Left renal pelvis (tissue), 4 donors: ENCODE measurements around the gene SLC2A9. TPM values are rescaled to one million over a fixed set of nuclear protein-coding genes. Genes with fewer than 3 reads are reported as not detected.

ENCODE experiments used
- DNase-seq, 4 donors: peaks; one replicate each; pipeline ENCODE4 v3.0.0-alpha.2; 2013; ENCODE audit warnings: low read depth in 4 of 4, low spot score in 3 of 4
- polyA plus RNA-seq, 4 donors: library from polyadenylated mRNA; unstranded; fragments of 120-200 nt; gene quantifications; one replicate each; pipeline ENCODE4 v1.2.1, GENCODE V29; 2013; ENCODE audit not compliant: insufficient read length in 4 of 4

The SLC2A9 gene
- polyA plus RNA-seq, 4 donors, result 4.8 to 11.1 (median 10.1) TPM

GRCh38 chr4:10046471-10046870 is 25.2 kb upstream of the SLC2A9 start:
- no peak for DNase-seq

GRCh38 chr4:10045481-10045880 is 24.2 kb upstream of the SLC2A9 start:
- DNase-seq, result no peak

- no peak for DNase-seq
Measured at GRCh38 chr4:10041036-10041435, 19.7 kb upstream of the SLC2A9 start.

GRCh38 chr4:10040049-10040892 is 19.0 kb upstream of the SLC2A9 start:
- no peak for DNase-seq

- no peak for DNase-seq
Measured at GRCh38 chr4:10036807-10037342, 15.6 kb upstream of the SLC2A9 start.

GRCh38 chr4:10035130-10035529 is 13.8 kb upstream of the SLC2A9 start:
- DNase-seq, result no peak

- no peak for DNase-seq
Measured at GRCh38 chr4:10034612-10035104, 13.4 kb upstream of the SLC2A9 start.

- DNase-seq, result no peak
Measured at GRCh38 chr4:10034136-10034535, 12.8 kb upstream of the SLC2A9 start.

- DNase-seq, result no peak
Measured at GRCh38 chr4:10033191-10033881, 12.0 kb upstream of the SLC2A9 start.

- no peak for DNase-seq
Measured at GRCh38 chr4:10032625-10033024, 11.3 kb upstream of the SLC2A9 start.

GRCh38 chr4:10031668-10032590 is 10.6 kb upstream of the SLC2A9 start:
- DNase-seq, result no peak

GRCh38 chr4:10030972-10031667 is 9.8 kb upstream of the SLC2A9 start:
- DNase-seq, result no peak

GRCh38 chr4:10029403-10029802 is 8.1 kb upstream of the SLC2A9 start:
- DNase-seq, result no peak

GRCh38 chr4:10028910-10029309 is 7.6 kb upstream of the SLC2A9 start:
- no peak for DNase-seq

GRCh38 chr4:10026485-10026884 is 5.2 kb upstream of the SLC2A9 start:
- no peak for DNase-seq

GRCh38 chr4:10025230-10025806 is 4.0 kb upstream of the SLC2A9 start:
- DNase-seq, result no peak

GRCh38 chr4:10024303-10024702 is 3.0 kb upstream of the SLC2A9 start:
- no peak for DNase-seq

GRCh38 chr4:10023806-10024205 is 2.5 kb upstream of the SLC2A9 start:
- DNase-seq, result no peak

GRCh38 chr4:10023050-10023419 is 1.7 kb upstream of the SLC2A9 start:
- no peak for DNase-seq
